Parathyroid adenoma (tissue), 2 donors: ENCODE measurements around the gene NEDD4L.

Experiments used
- H2AFZ ChIP-seq: fragments of 300-600 bp; sonication (generic); one replicate; pipeline ENCODE4 v1.7.0; 2017; ENCODE audit warnings: antibody characterized with exemption, mild to moderate bottlenecking
- H3K27ac ChIP-seq: fragments of 300-600 bp; sonication (generic); one replicate; pipeline ENCODE4 v1.7.0; 2017
- H3K27me3 ChIP-seq: fragments of 300-600 bp; sonication (generic); one replicate; pipeline ENCODE4 v1.7.0; 2017; ENCODE audit warnings: low read length; ENCODE audit not compliant: control insufficient read depth, insufficient read depth
- H3K36me3 ChIP-seq: fragments of 300-600 bp; sonication (generic); one replicate; pipeline ENCODE4 v1.7.0; 2017; ENCODE audit warnings: low read length; ENCODE audit not compliant: control insufficient read depth, insufficient read depth
- H3K4me1 ChIP-seq: fragments of 300-600 bp; sonication (generic); one replicate; pipeline ENCODE4 v1.7.0; 2017; ENCODE audit warnings: control low read depth
- H3K4me2 ChIP-seq: fragments of 300-600 bp; sonication (generic); one replicate; pipeline ENCODE4 v1.7.0; 2017; ENCODE audit warnings: low read length
- H3K4me3 ChIP-seq: fragments of 300-600 bp; sonication (generic); one replicate; pipeline ENCODE4 v1.7.0; 2017; ENCODE audit warnings: low read depth, low read length
- H3K79me2 ChIP-seq: fragments of 300-600 bp; sonication (generic); one replicate; pipeline ENCODE4 v1.7.0; 2017; ENCODE audit warnings: control low read depth
- H3K9ac ChIP-seq: fragments of 300-600 bp; sonication (generic); one replicate; pipeline ENCODE4 v1.7.0; 2017; ENCODE audit warnings: mild to moderate bottlenecking
- H3K9me3 ChIP-seq: fragments of 300-600 bp; sonication (generic); one replicate; pipeline ENCODE4 v1.7.0; 2017; ENCODE audit warnings: low read length; ENCODE audit not compliant: control insufficient read depth
- TF ChIP-seq, protein P1 (sequence below): fragments of 300-600 bp; sonication (generic); IDR thresholded peaks from one replicate; pipeline ENCODE4 v1.7.0; 2017; ENCODE audit warnings: antibody characterized with exemption, mild to moderate bottlenecking
- donor health status: primary hyperparathyroidism.

Gene NEDD4L

DNA sequence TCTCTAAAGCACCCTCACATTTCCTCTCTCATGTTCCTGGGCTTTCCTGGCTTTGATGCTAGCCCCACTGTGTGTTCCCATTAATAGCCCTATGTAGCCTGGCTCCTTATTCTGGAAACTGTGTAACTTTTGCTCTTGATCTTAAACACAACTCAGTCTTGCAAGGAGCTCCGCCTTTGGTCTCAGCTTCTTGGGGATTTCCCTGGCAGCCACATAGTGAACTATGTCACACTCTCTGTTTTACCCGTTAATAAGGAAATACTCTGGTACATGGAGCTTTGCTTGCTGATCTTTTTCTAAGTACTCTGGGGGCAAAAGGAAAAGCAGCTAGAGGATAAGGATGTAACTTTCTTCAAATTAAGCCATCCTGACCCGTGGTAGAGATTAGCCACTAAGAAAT lies 259.3 kb downstream of the NEDD4L start:
- H3K27ac ChIP-seq = no peak overlapping the region
- no peaks in the 10 kb centered on the region for H3K27me3 ChIP-seq
- H3K4me2 ChIP-seq = no peak overlapping the region
- no peak overlapping the region for H2AFZ ChIP-seq
- TF ChIP-seq, protein P1, sequence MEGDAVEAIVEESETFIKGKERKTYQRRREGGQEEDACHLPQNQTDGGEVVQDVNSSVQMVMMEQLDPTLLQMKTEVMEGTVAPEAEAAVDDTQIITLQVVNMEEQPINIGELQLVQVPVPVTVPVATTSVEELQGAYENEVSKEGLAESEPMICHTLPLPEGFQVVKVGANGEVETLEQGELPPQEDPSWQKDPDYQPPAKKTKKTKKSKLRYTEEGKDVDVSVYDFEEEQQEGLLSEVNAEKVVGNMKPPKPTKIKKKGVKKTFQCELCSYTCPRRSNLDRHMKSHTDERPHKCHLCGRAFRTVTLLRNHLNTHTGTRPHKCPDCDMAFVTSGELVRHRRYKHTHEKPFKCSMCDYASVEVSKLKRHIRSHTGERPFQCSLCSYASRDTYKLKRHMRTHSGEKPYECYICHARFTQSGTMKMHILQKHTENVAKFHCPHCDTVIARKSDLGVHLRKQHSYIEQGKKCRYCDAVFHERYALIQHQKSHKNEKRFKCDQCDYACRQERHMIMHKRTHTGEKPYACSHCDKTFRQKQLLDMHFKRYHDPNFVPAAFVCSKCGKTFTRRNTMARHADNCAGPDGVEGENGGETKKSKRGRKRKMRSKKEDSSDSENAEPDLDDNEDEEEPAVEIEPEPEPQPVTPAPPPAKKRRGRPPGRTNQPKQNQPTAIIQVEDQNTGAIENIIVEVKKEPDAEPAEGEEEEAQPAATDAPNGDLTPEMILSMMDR = no peak
- no peaks in the 10 kb centered on the region for H3K9me3 ChIP-seq
- H3K9ac ChIP-seq = no peak overlapping the region
- no peaks in the 10 kb centered on the region for H3K4me1 ChIP-seq
- no peaks in the 10 kb centered on the region for H3K36me3 ChIP-seq
- H3K4me3 ChIP-seq = no peak overlapping the region
- H3K79me2 ChIP-seq = no peaks in the 10 kb centered on the region

DNA sequence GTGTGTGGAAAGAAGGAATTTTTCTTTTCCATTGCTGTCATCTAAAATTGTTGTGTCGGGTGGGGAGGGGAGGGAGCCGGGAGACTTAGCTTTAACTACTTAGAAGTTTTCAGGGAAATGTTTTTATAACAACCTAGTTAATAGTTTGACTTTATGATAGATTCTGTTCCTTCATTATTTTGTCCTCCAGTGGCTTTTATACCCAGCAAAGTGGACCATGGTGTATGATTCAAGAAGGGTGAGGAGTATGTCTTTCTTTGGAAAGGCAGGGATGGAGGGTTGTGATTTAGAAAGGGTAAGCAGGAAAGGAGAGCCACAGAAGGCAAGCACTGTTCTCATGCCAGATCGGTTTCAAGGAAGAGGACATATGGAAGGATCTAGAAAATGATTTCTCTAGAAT lies 261.8 kb downstream of the NEDD4L start:
- Histone ChIP-seq H3K9ac (no peak overlapping the region), H2AFZ (no peak overlapping the region)
- TF ChIP-seq, protein P1 = no peak

DNA sequence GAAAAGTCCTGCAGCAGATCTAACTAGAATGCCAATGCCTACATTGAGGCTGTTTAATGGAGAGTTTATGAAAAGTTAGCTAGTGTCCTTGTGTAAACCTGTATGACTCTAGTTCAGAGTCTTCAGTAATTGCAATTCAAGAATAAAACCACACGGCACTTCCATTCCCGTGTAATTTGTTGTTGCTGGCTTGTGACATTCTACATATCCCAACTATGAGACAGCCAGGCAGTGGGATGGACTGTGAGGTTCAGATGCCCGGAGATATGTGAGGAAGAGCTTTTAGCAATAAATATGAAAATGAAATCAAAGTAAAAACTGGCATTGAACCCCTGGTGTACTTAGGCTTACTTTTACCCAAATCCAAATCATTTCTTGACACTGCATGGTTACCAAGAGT lies 263.4 kb downstream of the NEDD4L start:
- TF ChIP-seq, protein P1 = no peak
- H3K36me3 ChIP-seq = no peaks in the 10 kb centered on the region
- H3K9ac ChIP-seq = no peak overlapping the region
- H3K79me2 ChIP-seq = no peaks in the 10 kb centered on the region
- H3K9me3 ChIP-seq = no peaks in the 10 kb centered on the region
- H3K4me1 ChIP-seq = no peaks in the 10 kb centered on the region
- no peak overlapping the region for H2AFZ ChIP-seq
- H3K27ac ChIP-seq = no peak overlapping the region
- no peak overlapping the region for H3K4me2 ChIP-seq
- no peak overlapping the region for H3K4me3 ChIP-seq
- no peaks in the 10 kb centered on the region for H3K27me3 ChIP-seq

More for the DNA sequence above, 261.8 kb downstream of the NEDD4L start:
- H3K36me3 ChIP-seq = no peaks in the 10 kb centered on the region
- no peaks in the 10 kb centered on the region for H3K79me2 ChIP-seq
- H3K27ac ChIP-seq = no peak overlapping the region
- no peak overlapping the region for H3K4me2 ChIP-seq
- H3K4me1 ChIP-seq = no peaks in the 10 kb centered on the region
- no peaks in the 10 kb centered on the region for H3K9me3 ChIP-seq
- H3K4me3 ChIP-seq = no peak overlapping the region
- no peaks in the 10 kb centered on the region for H3K27me3 ChIP-seq

DNA sequence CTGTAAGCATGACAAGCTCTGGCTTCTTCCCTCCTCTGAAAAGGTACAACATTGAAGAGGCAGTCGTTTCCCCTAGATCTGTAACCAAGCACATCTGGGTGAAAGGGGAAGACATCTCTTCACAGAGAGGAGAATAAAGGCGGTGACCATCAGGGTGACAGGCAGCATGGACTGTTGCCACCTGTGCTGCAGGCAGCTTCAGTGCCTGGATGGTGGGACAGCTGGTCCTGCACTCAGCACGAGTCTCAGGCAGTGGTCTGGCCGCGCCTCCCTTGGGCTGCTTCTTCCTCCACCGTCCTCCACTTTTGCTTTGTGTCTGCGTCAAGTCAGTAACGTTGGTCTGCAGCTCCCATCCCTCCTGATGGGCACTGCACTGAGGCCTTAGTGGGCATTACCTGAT lies 264.4 kb downstream of the NEDD4L start:
- Histone ChIP-seq H3K9me3 (no peaks in the 10 kb centered on the region), H3K36me3 (no peaks in the 10 kb centered on the region), H3K27me3 (no peaks in the 10 kb centered on the region), H3K4me3 (no peak overlapping the region), H3K27ac (no peak overlapping the region), H3K9ac (no peak overlapping the region), H2AFZ (no peak overlapping the region), H3K4me2 (no peak overlapping the region), H3K79me2 (no peaks in the 10 kb centered on the region), H3K4me1 (no peaks in the 10 kb centered on the region)
- TF ChIP-seq, protein P1 = no peak

DNA sequence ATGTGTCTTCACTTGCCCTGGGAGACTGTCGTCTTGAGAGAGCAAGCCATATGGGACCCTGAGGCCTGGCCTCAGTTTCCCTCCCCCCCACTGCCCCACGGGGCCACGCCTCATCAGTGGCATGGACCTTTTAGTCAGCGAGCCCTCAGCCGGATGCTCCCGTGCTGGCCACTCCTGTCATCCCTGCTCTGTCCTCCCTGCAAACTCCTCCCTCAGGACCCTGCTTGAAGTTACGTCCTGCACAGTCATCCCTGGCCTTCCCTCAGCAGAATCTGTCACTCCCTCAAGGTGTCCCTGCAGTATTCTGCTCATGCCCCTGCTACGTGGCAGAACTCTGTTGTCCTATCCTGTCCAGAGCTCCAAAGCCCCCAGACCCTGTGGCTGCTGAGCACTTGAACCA lies 265.1 kb downstream of the NEDD4L start:
- no peaks in the 10 kb centered on the region for H3K79me2 ChIP-seq
- TF ChIP-seq, protein P1 = no peak
- H3K36me3 ChIP-seq = no peaks in the 10 kb centered on the region
- H3K27ac ChIP-seq = no peak overlapping the region
- no peaks in the 10 kb centered on the region for H3K4me1 ChIP-seq
- H3K4me2 ChIP-seq = no peak overlapping the region
- H3K9me3 ChIP-seq = no peaks in the 10 kb centered on the region
- no peak overlapping the region for H2AFZ ChIP-seq
- no peak overlapping the region for H3K4me3 ChIP-seq
- H3K27me3 ChIP-seq = no peaks in the 10 kb centered on the region
- H3K9ac ChIP-seq = no peak overlapping the region
